A549 (cell line): ENCODE data around the gene TMEM18. TPM values are rescaled to one million over a fixed set of nuclear protein-coding genes. Genes with fewer than 3 reads are reported as not detected.
A peak's percentile ranks its signal among the peaks of the same experiment; 100 is the strongest.

ENCODE experiments used
- ATAC-seq, 2 experiments: fragments of 200-7000 bp in 1 of 2; fragments of >200 bp in 1 of 2; cut with Nextera tagmentation in 1 of 2; cut with Tn5 transposase in 1 of 2; 3 replicates each; pipeline versions ENCODE4 v1.8.0 to v1.9.1; 2018 to 2020; ENCODE audit warnings: mild to moderate bottlenecking in 1 of 2, moderate library complexity in 1 of 2
- CTCF ChIA-PET: fragments of 300-600 bp; sonication (Branson Sonifier 250); formaldehyde crosslinking; extraction: SDS; loops from one replicate; lab custom pipeline; 2021; ENCODE audit warnings: antibody characterized with exemption, inconsistent platforms; lab: Yijun Ruan, JAX
- POLR2A ChIA-PET: fragments of 350-600 bp; formaldehyde crosslinking; extraction: SDS; loops from one replicate; lab custom pipeline; 2021; ENCODE audit warnings: antibody characterized with exemption, inconsistent platforms; lab: Yijun Ruan, JAX
- DNase-seq, 2 experiments: peaks; one replicate each; pipeline versions ENCODE4 v3.0.0 to v3.0.0-alpha.2; 2011 to 2016; ENCODE audit warnings: low read depth in 1 of 2, low spot score in 1 of 2
- FAIRE-seq: peaks from 2 replicates; lab custom pipeline; 2011; peaks lifted over from hg19 to GRCh38; lab: Jason Lieb, UNC
- H3K27ac ChIP-seq, 2 experiments: fragments of >200 bp; sonication (Bioruptor Twin); formaldehyde crosslinking; 3 replicates each; pipeline ENCODE4 v1.5.1; 2016 to 2017
- H3K4me1 ChIP-seq: fragments of >200 bp; sonication (Bioruptor Twin); formaldehyde crosslinking; 3 replicates; pipeline ENCODE4 v1.6.1; 2016
- H3K4me2 ChIP-seq: fragments of >200 bp; sonication (Bioruptor Twin); formaldehyde crosslinking; 3 replicates; pipeline ENCODE4 v1.6.1; 2016
- H3K4me3 ChIP-seq: fragments of >200 bp; sonication (Bioruptor Twin); formaldehyde crosslinking; 3 replicates; pipeline ENCODE4 v1.5.1; 2016
- H3K9me3 ChIP-seq: fragments of >200 bp; sonication (Bioruptor Twin); formaldehyde crosslinking; 3 replicates; pipeline ENCODE4 v1.6.1; 2016
- BCL3 ChIP-seq: fragments of >200 bp; sonication (Bioruptor Twin); formaldehyde crosslinking; IDR thresholded peaks from 3 replicates; pipeline ENCODE4 v1.6.1; 2016
- CBX8 ChIP-seq: fragments of 200-600 bp; sonication (generic); IDR thresholded peaks from 2 replicates; pipeline ENCODE4 v1.6.1; 2016
- CHD2 ChIP-seq: fragments of 150-350 bp; IDR thresholded peaks from 2 replicates; pipeline ENCODE4 v1.6.1; 2014; ENCODE audit warnings: low read length; ENCODE audit not compliant: partially characterized antibody
- CTCF ChIP-seq: fragments of >200 bp; sonication (Bioruptor Twin); formaldehyde crosslinking; IDR thresholded peaks from 3 replicates; pipeline ENCODE4 v1.5.1; 2016
- EHMT2 ChIP-seq: fragments of 200-600 bp; sonication (generic); IDR thresholded peaks from 2 replicates; pipeline ENCODE4 v1.6.1; 2016; ENCODE audit warnings: antibody characterized with exemption, low read depth, mild to moderate bottlenecking, moderate library complexity
- HDAC2 ChIP-seq: fragments of 200-600 bp; sonication (generic); IDR thresholded peaks from 2 replicates; pipeline ENCODE4 v1.6.1; 2016
- HOXA7 ChIP-seq: fragments of 250-450 bp; sonication (Bioruptor Pico); IDR thresholded peaks from 2 replicates; pipeline ENCODE4 v1.5.0; 2020; ENCODE audit warnings: mild to moderate bottlenecking, moderate library complexity
- JUNB ChIP-seq: fragments of >200 bp; sonication (Bioruptor Twin); formaldehyde crosslinking; IDR thresholded peaks from 2 replicates; pipeline ENCODE4 v1.6.1; 2016
- MAFK ChIP-seq: fragments of 450-650 bp; IDR thresholded peaks from 2 replicates; pipeline ENCODE4 v1.6.1; 2014; ENCODE audit not compliant: partially characterized antibody
- RAD21 ChIP-seq, 2 experiments: fragments of >200 bp in 1 of 2; sonication (Bioruptor Twin) in 1 of 2; formaldehyde crosslinking in 1 of 2; IDR thresholded peaks in 1 of 2; conservative IDR thresholded peaks in 1 of 2; 2 replicates in 1 of 2; 3 replicates in 1 of 2; pipeline ENCODE4 v1.6.1; 2012 to 2018; ENCODE audit warnings: inconsistent platforms in 1 of 2
- RARB ChIP-seq: fragments of 250-450 bp; sonication (Bioruptor Pico); IDR thresholded peaks from 2 replicates; pipeline ENCODE4 v1.8.0; 2021; ENCODE audit warnings: mild to moderate bottlenecking, moderate library complexity
- RNF2 ChIP-seq: fragments of 200-600 bp; sonication (generic); IDR thresholded peaks from 2 replicates; pipeline ENCODE4 v1.6.1; 2016; ENCODE audit warnings: low read depth, mild to moderate bottlenecking, antibody characterized with exemption, moderate library complexity, borderline replicate concordance
- SMC3 ChIP-seq: fragments of >200 bp; sonication (Bioruptor Twin); formaldehyde crosslinking; IDR thresholded peaks from 3 replicates; pipeline ENCODE4 v1.6.1; 2018; ENCODE audit warnings: inconsistent platforms
- ZC3H11A ChIP-seq: fragments of 450-650 bp; IDR thresholded peaks from 2 replicates; pipeline ENCODE4 v1.6.1; 2014; ENCODE audit warnings: antibody characterized with exemption, mild to moderate bottlenecking
- WGBS: methylation state at CpG from one replicate; pipeline ENCODE4 v1.1.6; 2017; ENCODE audit errors: missing lambda C conversion rate; 5-methylcytosine and 5-hydroxymethylcytosine counted together
- polyA plus RNA-seq, 4 experiments: library from polyadenylated mRNA; depleted of rRNA in 3 of 4; stranded (reverse); fragments of >200 nt; fragmentation: RNase III in 1 of 4; extraction: RNeasy Plus Mini Kit Qiagen cat#74134 plus additional on column Dnase treatment in 1 of 4; gene quantifications; 2 replicates in 3 of 4; 3 replicates in 1 of 4; pipeline ENCODE4 v1.2.3, GENCODE V29; 2011 to 2017

TMEM18 gene
- polyA plus RNA-seq, 2 of the 4 experiments (the other 2 are of a cell fraction) = 35.6 to 75.0 TPM

- no peak for TF ChIP-seq BCL3
Measured at GRCh38 chr2:694906-695510, 17.8 kb upstream of the TMEM18 start (continued).

- CTCF ChIA-PET = interaction anchor here (1.3 kb wide), 1 partner anchor 21 kb away, joined by 4 read pairs; no protein-coding TSS in a partner anchor
Measured at GRCh38 chr2:694174-694573, 17.0 kb upstream of the TMEM18 start.

GRCh38 chr2:693606-694005, 16.4 kb upstream of the TMEM18 start:
- FAIRE-seq (no peak), ATAC-seq (no peak), DNase-seq (no peak)
- Histone ChIP-seq H3K4me3 (no peak overlapping the region), H3K4me1 (no peaks in the 10 kb centered on the region), H3K27ac (no peak overlapping the region), H3K9me3 (peaks cover 6% of the 10 kb centered on the region; the same call in 1 of the 3 replicates), H3K4me2 (no peak overlapping the region)
- POLR2A ChIA-PET = no interaction called here
- no peak for TF ChIP-seq RAD21 (conservative IDR thresholded peaks at IDR 0.05 in 1 of 2, IDR thresholded peaks at IDR 0.05 in 1 of 2)
- TF ChIP-seq HDAC2 = no peak
- no peak for TF ChIP-seq HOXA7 (CRISPR knock-in tag)
- no peak for TF ChIP-seq ZC3H11A
- TF ChIP-seq RNF2 = no peak
- no peak for TF ChIP-seq CBX8
- no peak for TF ChIP-seq JUNB
- no peak for TF ChIP-seq MAFK
- TF ChIP-seq CHD2 = no peak
- no peak for TF ChIP-seq SMC3
- 63% methylated on average over 7 of the region's 7 CpGs for WGBS
- CTCF ChIA-PET = no interaction called here

More at GRCh38 chr2:694174-694573, 17.0 kb upstream of the TMEM18 start:
- Histone ChIP-seq H3K4me3 (no peak overlapping the region), H3K9me3 (peaks cover 3% of the 10 kb centered on the region; the same call in 1 of the 3 replicates)
- TF ChIP-seq RARB (CRISPR knock-in tag) (no peak), EHMT2 (no peak), MAFK (peak; percentile 91)
- TF ChIP-seq, all 56 proteins: peak for 1
- DNase-seq (no peak), ATAC-seq (no peak), FAIRE-seq (no peak)
- 31% methylated on average over 2 of the region's 2 CpGs for WGBS
- H3K27ac ChIP-seq = no peak overlapping the region
- no peak overlapping the region for H3K4me2 ChIP-seq
- POLR2A ChIA-PET = interaction anchor here (1.9 kb wide), 1 partner anchor 17 kb away, joined by 6 read pairs; the partner anchor contains the start of gene TMEM18
- H3K4me1 ChIP-seq = no peaks in the 10 kb centered on the region

- POLR2A ChIA-PET = no interaction called here
- no peak for FAIRE-seq
- CTCF ChIA-PET = no interaction called here
- Histone ChIP-seq H3K27ac (no peak overlapping the region), H3K4me3 (no peak overlapping the region), H3K4me1 (no peaks in the 10 kb centered on the region), H3K4me2 (no peak overlapping the region), H3K9me3 (peaks cover 6% of the 10 kb centered on the region; the same call in 1 of the 3 replicates)
- 47% methylated on average over 8 of the region's 8 CpGs for WGBS
- TF ChIP-seq CTCF = no peak
- TF ChIP-seq, all 56 proteins: peak for 0
- ATAC-seq = no peak
- DNase-seq = no peak
Measured at GRCh38 chr2:692767-693166, 15.6 kb upstream of the TMEM18 start.
